Right hindlimb (tissue), 1 donor: ENCODE measurements around the gene MXRA8.
"Not testable (repeated sequence)": the region's sequence is repeated elsewhere in the genome, so short reads cannot be mapped to it uniquely, and the experiment has no call there.

Experiments
- DNase-seq: peaks from one replicate; pipeline ENCODE4 v3.0.0-alpha.2; 2018

MXRA8 gene

GRCh38 chr1:1390675-1391074, 32.3 kb upstream of the MXRA8 start:
- no peak for DNase-seq

- DNase-seq: no peak
Observed at GRCh38 chr1:1388078-1388472, 29.7 kb upstream of the MXRA8 start.

GRCh38 chr1:1387098-1388077, 29.0 kb upstream of the MXRA8 start:
- DNase-seq: no peak

- DNase-seq: no peak
Observed at GRCh38 chr1:1385931-1386330, 27.6 kb upstream of the MXRA8 start.

- DNase-seq: not testable (repeated sequence)
Observed at GRCh38 chr1:1385339-1385738, 27.0 kb upstream of the MXRA8 start.

GRCh38 chr1:1381294-1381693, 22.9 kb upstream of the MXRA8 start:
- DNase-seq: no peak

GRCh38 chr1:1380860-1381259, 22.5 kb upstream of the MXRA8 start:
- DNase-seq: no peak

- no peak for DNase-seq
Observed at GRCh38 chr1:1377540-1378205, 19.3 kb upstream of the MXRA8 start.

GRCh38 chr1:1376551-1377226, 18.3 kb upstream of the MXRA8 start:
- DNase-seq: no peak

- peak; percentile 99 for DNase-seq
Observed at GRCh38 chr1:1374929-1375662, 16.7 kb upstream of the MXRA8 start, which contains the start of gene AURKAIP1. Gene AURKAIP1, minus strand, starts transcription at chr1:1375207. Its CDS starts 451 bp downstream, at chr1:1374756.

- no peak for DNase-seq
Observed at GRCh38 chr1:1374589-1374928, 16.2 kb upstream of the MXRA8 start.

- peak; percentile 28 for DNase-seq
Observed at GRCh38 chr1:1373815-1374588, 15.6 kb upstream of the MXRA8 start.

- peak; percentile 29 for DNase-seq
Observed at GRCh38 chr1:1373051-1373814, 14.9 kb upstream of the MXRA8 start.

- DNase-seq: peak; percentile 79
Observed at GRCh38 chr1:1371746-1372711, 13.7 kb upstream of the MXRA8 start.

GRCh38 chr1:1371364-1371745, 13.0 kb upstream of the MXRA8 start:
- DNase-seq: peak; percentile 70

- DNase-seq: no peak
Observed at GRCh38 chr1:1370771-1371300, 12.5 kb upstream of the MXRA8 start.

- not testable (repeated sequence) for DNase-seq
Observed at GRCh38 chr1:1370094-1370493, 11.7 kb upstream of the MXRA8 start.

- DNase-seq: no peak
Observed at GRCh38 chr1:1367315-1367714, 9.0 kb upstream of the MXRA8 start.

GRCh38 chr1:1366699-1367066, 8.3 kb upstream of the MXRA8 start:
- no peak for DNase-seq
